ENCODE results near the gene SPACDR. TPM values are rescaled to one million over a fixed set of nuclear protein-coding genes. Genes with fewer than 3 reads are reported as not detected.
A peak's percentile ranks its signal among the peaks of the same experiment; 100 is the strongest.

Gene SPACDR
- total and polyA plus RNA-seq, 9 of the 15 experiments (the other 6 are each of a cell fraction or from before 2014, with no cell fraction given): 0.07 to 0.55 (median 0.14) TPM; not detected in 1

DNA sequence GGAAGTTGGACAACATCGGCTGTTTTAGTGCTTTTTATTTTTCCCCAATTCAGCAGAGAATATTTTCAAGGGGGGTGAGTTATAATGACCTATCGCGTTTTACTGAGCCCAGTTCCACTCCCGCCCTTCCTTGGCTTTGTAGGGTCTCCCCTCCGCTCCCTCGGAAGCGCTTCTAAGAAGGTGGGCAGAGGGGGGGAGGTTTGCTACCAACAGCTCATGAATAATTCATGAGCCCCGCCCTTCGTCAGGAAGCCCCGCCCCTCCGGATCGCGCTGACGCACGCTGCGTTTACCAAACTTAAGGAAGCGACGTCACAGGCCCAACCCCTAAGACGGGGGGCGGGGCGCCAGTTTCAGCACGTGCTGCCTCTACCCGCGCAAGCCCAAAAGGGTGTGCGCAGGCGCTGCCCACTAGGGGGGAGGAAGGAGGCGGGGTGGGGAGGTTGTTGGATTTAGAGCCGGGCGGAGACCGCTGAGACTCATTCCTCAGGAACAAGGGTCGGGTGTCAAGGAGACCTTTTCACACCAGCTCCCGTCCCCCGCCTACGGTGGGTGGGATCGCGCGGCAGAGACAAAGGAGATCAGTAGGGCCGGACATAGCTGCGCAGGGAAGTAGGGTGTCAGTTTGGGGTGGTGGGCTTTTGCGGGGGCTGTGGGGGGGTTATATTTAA is 35.0 kb downstream of the SPACDR start (continued):
- TF ChIP-seq BRCA1 (IDR thresholded peaks at IDR 0.05) (no peak), BRCA1 (CRISPR knock-in tag; IDR thresholded peaks at IDR 0.05) (no peak), TCF7L2 (IDR thresholded peaks at IDR 0.05; ENCODE audit: low read depth, low read length) (no peak), C11orf30 (IDR thresholded peaks at IDR 0.05; ENCODE audit: low read depth) (peak; percentile 95), ARHGAP35 (IDR thresholded peaks at IDR 0.05; ENCODE audit: partially characterized antibody) (no peak), NCOA1 (IDR thresholded peaks at IDR 0.05; ENCODE audit: low read depth) (peak; percentile 45; the same call in 1 of the 2 replicates), NFRKB (IDR thresholded peaks at IDR 0.05; ENCODE audit: low read depth) (peak; percentile 44), SMAD4 (CRISPR knock-in tag; conservative IDR thresholded peaks at IDR 0.05) (no peak)
- TF ChIP-seq, protein P1, sequence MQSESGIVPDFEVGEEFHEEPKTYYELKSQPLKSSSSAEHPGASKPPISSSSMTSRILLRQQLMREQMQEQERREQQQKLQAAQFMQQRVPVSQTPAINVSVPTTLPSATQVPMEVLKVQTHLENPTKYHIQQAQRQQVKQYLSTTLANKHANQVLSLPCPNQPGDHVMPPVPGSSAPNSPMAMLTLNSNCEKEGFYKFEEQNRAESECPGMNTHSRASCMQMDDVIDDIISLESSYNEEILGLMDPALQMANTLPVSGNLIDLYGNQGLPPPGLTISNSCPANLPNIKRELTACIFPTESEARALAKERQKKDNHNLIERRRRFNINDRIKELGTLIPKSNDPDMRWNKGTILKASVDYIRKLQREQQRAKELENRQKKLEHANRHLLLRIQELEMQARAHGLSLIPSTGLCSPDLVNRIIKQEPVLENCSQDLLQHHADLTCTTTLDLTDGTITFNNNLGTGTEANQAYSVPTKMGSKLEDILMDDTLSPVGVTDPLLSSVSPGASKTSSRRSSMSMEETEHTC (IDR thresholded peaks at IDR 0.05): peak; percentile 70; the same call in 1 of the 2 replicates
- TF ChIP-seq, protein P2, sequence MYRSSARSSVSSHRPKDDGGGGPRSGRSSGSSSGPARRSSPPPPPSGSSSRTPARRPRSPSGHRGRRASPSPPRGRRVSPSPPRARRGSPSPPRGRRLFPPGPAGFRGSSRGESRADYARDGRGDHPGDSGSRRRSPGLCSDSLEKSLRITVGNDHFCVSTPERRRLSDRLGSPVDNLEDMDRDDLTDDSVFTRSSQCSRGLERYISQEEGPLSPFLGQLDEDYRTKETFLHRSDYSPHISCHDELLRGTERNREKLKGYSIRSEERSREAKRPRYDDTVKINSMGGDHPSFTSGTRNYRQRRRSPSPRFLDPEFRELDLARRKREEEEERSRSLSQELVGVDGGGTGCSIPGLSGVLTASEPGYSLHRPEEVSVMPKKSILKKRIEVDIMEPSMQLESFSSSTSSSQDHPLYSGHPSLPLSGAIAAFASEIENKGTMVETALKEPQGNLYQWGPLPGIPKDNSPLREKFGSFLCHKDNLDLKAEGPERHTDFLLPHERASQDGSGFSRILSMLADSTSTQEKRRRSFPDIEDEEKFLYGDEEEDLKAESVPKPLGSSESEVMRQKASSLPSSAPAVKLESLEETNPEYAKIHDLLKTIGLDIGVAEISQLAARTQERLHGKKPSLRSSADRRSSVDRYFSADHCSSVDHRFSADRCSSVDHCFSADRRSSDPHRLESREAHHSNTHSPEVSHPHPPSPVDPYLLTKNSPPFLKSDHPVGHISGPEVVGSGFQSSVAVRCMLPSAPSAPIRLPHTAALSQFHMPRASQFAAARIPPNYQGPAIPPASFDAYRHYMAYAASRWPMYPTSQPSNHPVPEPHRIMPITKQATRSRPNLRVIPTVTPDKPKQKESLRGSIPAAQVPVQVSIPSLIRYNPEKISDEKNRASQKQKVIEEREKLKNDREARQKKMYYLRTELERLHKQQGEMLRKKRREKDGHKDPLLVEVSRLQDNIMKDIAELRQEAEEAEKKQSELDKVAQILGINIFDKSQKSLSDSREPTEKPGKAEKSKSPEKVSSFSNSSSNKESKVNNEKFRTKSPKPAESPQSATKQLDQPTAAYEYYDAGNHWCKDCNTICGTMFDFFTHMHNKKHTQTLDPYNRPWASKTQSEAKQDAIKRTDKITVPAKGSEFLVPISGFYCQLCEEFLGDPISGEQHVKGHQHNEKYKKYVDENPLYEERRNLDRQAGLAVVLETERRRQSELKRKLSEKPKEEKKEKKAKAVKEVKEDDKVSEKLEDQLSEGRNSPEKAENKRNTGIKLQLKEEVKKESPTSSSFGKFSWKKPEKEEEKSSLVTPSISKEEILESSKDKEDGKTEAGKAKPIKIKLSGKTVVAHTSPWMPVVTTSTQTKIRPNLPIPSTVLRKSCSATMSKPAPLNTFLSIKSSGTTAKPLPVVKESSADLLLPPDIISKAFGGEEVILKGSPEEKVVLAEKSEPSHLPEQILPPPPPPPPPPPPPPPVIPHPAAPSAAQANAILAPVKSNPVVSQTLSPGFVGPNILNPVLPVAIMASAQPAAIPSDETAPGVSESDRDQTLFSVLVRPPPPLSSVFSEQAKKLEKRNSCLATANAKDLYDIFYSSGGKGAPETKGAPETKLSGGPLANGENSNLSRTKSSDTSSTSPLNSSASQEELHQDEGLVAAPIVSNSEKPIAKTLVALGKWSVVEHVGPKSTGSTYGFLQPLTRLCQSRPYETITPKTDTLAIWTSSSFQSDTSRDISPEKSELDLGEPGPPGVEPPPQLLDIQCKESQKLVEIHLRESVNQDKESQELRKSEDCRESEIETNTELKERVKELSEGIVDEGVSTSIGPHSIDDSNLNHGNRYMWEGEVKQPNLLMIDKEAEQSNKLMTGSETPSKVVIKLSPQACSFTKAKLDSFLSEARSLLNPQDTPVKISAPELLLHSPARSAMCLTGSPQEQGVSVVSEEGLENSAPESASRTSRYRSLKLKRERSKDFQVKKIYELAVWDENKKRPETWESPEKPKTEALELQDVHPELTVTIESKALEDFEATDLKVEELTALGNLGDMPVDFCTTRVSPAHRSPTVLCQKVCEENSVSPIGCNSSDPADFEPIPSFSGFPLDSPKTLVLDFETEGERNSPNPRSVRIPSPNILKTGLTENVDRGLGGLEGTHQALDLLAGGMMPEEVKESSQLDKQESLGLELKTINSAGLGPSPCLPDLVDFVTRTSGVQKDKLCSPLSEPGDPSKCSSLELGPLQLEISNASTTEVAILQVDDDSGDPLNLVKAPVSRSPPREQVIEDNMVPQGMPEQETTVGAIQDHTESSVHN (IDR thresholded peaks at IDR 0.05; ENCODE audit: borderline replicate concordance in 1 of 2, low read depth in 1 of 2): peak in 1 of 2 experiments; percentile 77; a peak in 1 of 4 replicates
- TF ChIP-seq, protein P3, sequence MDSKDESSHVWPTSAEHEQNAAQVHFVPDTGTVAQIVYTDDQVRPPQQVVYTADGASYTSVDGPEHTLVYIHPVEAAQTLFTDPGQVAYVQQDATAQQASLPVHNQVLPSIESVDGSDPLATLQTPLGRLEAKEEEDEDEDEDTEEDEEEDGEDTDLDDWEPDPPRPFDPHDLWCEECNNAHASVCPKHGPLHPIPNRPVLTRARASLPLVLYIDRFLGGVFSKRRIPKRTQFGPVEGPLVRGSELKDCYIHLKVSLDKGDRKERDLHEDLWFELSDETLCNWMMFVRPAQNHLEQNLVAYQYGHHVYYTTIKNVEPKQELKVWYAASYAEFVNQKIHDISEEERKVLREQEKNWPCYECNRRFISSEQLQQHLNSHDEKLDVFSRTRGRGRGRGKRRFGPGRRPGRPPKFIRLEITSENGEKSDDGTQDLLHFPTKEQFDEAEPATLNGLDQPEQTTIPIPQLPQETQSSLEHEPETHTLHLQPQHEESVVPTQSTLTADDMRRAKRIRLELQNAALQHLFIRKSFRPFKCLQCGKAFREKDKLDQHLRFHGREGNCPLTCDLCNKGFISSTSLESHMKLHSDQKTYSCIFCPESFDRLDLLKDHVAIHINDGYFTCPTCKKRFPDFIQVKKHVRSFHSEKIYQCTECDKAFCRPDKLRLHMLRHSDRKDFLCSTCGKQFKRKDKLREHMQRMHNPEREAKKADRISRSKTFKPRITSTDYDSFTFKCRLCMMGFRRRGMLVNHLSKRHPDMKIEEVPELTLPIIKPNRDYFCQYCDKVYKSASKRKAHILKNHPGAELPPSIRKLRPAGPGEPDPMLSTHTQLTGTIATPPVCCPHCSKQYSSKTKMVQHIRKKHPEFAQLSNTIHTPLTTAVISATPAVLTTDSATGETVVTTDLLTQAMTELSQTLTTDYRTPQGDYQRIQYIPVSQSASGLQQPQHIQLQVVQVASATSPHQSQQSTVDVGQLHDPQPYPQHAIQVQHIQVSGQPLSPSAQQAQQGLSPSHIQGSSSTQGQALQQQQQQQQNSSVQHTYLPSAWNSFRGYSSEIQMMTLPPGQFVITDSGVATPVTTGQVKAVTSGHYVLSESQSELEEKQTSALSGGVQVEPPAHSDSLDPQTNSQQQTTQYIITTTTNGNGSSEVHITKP (IDR thresholded peaks at IDR 0.05; ENCODE audit: partially characterized antibody): peak; percentile 77
- TF ChIP-seq, protein P4, sequence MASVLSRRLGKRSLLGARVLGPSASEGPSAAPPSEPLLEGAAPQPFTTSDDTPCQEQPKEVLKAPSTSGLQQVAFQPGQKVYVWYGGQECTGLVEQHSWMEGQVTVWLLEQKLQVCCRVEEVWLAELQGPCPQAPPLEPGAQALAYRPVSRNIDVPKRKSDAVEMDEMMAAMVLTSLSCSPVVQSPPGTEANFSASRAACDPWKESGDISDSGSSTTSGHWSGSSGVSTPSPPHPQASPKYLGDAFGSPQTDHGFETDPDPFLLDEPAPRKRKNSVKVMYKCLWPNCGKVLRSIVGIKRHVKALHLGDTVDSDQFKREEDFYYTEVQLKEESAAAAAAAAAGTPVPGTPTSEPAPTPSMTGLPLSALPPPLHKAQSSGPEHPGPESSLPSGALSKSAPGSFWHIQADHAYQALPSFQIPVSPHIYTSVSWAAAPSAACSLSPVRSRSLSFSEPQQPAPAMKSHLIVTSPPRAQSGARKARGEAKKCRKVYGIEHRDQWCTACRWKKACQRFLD (CRISPR knock-in tag; IDR thresholded peaks at IDR 0.05): no peak

Data from K562 (cell line).